ENCODE results near the gene ZNF346. TPM values are rescaled to one million over a fixed set of nuclear protein-coding genes. Genes with fewer than 3 reads are reported as not detected.
"Not testable (repeated sequence)": the region's sequence is repeated elsewhere in the genome, so short reads cannot be mapped to it uniquely, and the experiment has no call there.

ZNF346 gene
- total RNA-seq, 1 experiment from 2014 or later = 18.4 TPM

DNA sequence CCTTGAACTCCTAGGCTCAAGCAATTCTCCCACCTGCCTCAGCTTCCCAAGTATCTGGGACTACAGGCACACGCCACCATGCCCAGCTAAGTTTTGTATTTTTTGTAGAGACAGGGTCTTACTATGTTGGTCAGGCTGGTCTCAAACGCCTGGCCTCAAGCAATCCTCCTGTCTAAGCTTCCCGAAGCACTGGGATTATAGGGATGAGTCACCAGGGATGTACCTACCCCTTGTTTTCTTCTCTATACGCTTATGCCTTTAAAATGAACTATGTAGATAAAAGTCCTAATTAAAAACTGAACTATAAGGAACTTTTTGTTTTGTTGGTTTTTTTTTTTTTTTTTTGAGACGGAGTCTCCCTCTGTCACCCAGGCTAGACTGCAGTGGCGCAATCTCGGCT, 41.7 kb upstream of the ZNF346 start:
- Mint-ChIP-seq H3K9me3 (peaks cover 8% of the 10 kb centered on the region), H3K4me3 (no peak overlapping the region), H3K4me1 (no peaks in the 10 kb centered on the region), H3K36me3 (peaks cover 60% of the 10 kb centered on the region), H3K27me3 (ENCODE audit: low read depth) (no peaks in the 10 kb centered on the region), H3K27ac (no peak overlapping the region)
- TF ChIP-seq, protein P1, sequence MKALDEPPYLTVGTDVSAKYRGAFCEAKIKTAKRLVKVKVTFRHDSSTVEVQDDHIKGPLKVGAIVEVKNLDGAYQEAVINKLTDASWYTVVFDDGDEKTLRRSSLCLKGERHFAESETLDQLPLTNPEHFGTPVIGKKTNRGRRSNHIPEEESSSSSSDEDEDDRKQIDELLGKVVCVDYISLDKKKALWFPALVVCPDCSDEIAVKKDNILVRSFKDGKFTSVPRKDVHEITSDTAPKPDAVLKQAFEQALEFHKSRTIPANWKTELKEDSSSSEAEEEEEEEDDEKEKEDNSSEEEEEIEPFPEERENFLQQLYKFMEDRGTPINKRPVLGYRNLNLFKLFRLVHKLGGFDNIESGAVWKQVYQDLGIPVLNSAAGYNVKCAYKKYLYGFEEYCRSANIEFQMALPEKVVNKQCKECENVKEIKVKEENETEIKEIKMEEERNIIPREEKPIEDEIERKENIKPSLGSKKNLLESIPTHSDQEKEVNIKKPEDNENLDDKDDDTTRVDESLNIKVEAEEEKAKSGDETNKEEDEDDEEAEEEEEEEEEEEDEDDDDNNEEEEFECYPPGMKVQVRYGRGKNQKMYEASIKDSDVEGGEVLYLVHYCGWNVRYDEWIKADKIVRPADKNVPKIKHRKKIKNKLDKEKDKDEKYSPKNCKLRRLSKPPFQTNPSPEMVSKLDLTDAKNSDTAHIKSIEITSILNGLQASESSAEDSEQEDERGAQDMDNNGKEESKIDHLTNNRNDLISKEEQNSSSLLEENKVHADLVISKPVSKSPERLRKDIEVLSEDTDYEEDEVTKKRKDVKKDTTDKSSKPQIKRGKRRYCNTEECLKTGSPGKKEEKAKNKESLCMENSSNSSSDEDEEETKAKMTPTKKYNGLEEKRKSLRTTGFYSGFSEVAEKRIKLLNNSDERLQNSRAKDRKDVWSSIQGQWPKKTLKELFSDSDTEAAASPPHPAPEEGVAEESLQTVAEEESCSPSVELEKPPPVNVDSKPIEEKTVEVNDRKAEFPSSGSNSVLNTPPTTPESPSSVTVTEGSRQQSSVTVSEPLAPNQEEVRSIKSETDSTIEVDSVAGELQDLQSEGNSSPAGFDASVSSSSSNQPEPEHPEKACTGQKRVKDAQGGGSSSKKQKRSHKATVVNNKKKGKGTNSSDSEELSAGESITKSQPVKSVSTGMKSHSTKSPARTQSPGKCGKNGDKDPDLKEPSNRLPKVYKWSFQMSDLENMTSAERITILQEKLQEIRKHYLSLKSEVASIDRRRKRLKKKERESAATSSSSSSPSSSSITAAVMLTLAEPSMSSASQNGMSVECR (CRISPR knock-in tag; IDR thresholded peaks at IDR 0.05; ENCODE audit: borderline replicate concordance) = no peak
- TF ChIP-seq, protein P2, sequence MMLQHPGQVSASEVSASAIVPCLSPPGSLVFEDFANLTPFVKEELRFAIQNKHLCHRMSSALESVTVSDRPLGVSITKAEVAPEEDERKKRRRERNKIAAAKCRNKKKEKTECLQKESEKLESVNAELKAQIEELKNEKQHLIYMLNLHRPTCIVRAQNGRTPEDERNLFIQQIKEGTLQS (CRISPR knock-in tag; conservative IDR thresholded peaks at IDR 0.05) = no peak
- no peak for TF ChIP-seq NR3C1 (CRISPR knock-in tag; conservative IDR thresholded peaks at IDR 0.05; ENCODE audit: low read depth)
- TF ChIP-seq GABPB1 (CRISPR knock-in tag; IDR thresholded peaks at IDR 0.05) = no peak
- DNase-seq (ENCODE audit: low spot score) = no peak
- ATAC-seq = no peak
- ChIA-PET CTCF (interaction anchor here (1.3 kb wide), 1 partner anchor 25 kb away, joined by 4 read pairs; no protein-coding TSS in a partner anchor), POLR2A (no interaction called here)

DNA sequence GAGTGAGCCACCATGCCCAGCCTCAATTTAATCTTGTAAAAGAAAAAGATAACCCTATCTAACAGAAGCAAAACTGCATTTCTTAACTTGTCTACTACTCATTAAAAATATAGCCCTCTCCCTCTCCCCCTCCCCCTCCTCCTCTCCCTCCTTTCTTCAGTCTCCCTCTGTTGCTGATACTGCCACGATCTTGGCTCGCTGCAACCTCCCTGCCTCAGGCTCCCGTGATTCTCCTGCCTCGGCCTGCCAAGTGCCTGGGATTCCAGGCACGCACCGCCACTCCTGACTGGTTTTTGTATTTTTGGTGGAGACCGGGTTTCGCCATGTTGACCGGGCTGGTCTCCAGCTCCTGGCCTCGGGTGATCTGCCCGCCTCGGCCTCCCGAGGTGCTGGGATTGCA, 39.4 kb upstream of the ZNF346 start:
- ATAC-seq; DNase-seq (ENCODE audit: low spot score); H3K4me1 Mint-ChIP-seq; CTCF ChIA-PET; H3K4me3 Mint-ChIP-seq; POLR2A ChIA-PET; H3K27me3 Mint-ChIP-seq (ENCODE audit: low read depth); H3K27ac Mint-ChIP-seq: not testable (repeated sequence)
- peaks cover 72% of the 10 kb centered on the region for H3K36me3 Mint-ChIP-seq
- peaks cover 10% of the 10 kb centered on the region for H3K9me3 Mint-ChIP-seq

DNA sequence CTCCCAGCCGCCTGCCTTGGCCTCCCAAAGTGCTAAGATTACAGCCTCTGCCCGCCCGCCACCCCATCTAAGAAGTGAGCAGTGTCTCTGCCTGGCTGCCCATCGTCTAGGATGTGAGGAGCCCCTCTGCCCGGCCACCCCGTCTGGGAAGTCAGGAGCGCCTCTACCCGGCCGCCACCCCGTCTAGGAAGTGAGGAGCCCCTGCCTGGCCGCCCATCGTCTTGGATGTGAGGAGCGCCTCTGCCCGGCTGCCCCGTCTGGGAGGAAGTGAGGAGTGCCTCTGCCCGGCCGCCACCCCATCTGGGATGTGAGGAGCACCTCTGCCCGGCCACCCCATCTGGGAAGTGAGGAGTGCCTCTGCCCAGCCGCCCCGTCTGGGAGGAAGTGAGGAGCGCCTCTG, 38.9 kb upstream of the ZNF346 start:
- ATAC-seq, H3K27ac Mint-ChIP-seq: not testable (repeated sequence)
- peaks cover 75% of the 10 kb centered on the region for H3K36me3 Mint-ChIP-seq

DNA sequence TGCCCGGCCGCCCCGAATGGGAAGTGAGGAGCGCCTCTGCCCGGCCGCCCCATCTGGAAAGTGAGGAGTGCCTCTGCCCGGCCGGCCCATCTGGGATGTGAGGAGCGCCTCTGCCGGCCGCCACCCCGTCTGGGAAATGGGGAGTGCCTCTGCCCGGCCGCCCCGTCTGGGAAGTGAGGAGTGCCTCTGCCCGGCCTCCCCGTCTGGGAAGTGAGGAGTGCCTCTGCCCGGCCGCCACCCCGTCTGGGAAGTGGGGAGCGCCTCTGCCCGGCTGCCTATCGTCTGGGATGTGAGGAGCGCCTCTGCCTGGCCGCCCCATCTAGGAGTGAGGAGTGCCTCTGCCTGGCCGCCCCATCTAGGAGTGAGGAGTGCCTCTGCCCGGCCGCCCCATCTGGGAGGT, 38.3 kb upstream of the ZNF346 start:
- H3K4me3 Mint-ChIP-seq; H3K27ac Mint-ChIP-seq; H3K27me3 Mint-ChIP-seq (ENCODE audit: low read depth); CTCF ChIA-PET; ATAC-seq; POLR2A ChIA-PET; H3K4me1 Mint-ChIP-seq; DNase-seq (ENCODE audit: low spot score): not testable (repeated sequence)
- Mint-ChIP-seq H3K36me3 (peaks cover 70% of the 10 kb centered on the region), H3K9me3 (peaks cover 10% of the 10 kb centered on the region)

More for the DNA sequence above, 38.9 kb upstream of the ZNF346 start:
- POLR2A ChIA-PET; H3K27me3 Mint-ChIP-seq (ENCODE audit: low read depth); CTCF ChIA-PET; DNase-seq (ENCODE audit: low spot score); H3K4me1 Mint-ChIP-seq; H3K4me3 Mint-ChIP-seq: not testable (repeated sequence)
- peaks cover 10% of the 10 kb centered on the region for H3K9me3 Mint-ChIP-seq

DNA sequence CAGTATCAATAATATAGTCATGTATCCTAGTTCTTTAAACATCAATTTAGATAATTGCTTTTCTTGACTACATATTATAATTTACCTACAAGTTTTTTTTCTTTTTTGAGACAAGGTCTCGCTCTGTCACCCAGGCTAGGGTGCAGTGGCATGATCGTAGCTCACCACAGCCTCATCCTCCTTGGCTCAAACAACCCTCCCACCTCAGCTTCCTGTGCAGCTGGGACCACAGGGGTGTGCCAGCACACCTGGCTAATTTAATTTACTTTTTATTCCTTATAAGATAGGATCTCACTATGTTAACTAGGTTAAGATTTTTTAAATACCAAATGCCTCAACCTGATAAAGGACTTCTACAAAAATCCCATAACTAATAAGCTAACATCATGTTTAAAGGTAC, 37.0 kb upstream of the ZNF346 start:
- H3K9me3 Mint-ChIP-seq = peaks cover 10% of the 10 kb centered on the region
- H3K4me1 Mint-ChIP-seq = no peaks in the 10 kb centered on the region
- H3K27ac Mint-ChIP-seq = no peak overlapping the region
- CTCF ChIA-PET = no interaction called here
- POLR2A ChIA-PET = no interaction called here
- no peak overlapping the region for H3K4me3 Mint-ChIP-seq
- no peak for DNase-seq (ENCODE audit: low spot score)
- ATAC-seq = no peak
- no peak for TF ChIP-seq TEAD1 (CRISPR knock-in tag; IDR thresholded peaks at IDR 0.05)
- TF ChIP-seq ZNF671 (CRISPR knock-in tag; IDR thresholded peaks at IDR 0.05) = no peak
- TF ChIP-seq, protein P3, sequence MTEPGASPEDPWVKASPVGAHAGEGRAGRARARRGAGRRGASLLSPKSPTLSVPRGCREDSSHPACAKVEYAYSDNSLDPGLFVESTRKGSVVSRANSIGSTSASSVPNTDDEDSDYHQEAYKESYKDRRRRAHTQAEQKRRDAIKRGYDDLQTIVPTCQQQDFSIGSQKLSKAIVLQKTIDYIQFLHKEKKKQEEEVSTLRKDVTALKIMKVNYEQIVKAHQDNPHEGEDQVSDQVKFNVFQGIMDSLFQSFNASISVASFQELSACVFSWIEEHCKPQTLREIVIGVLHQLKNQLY (CRISPR knock-in tag; IDR thresholded peaks at IDR 0.05) = no peak
- no peak for TF ChIP-seq CREB1 (CRISPR knock-in tag; IDR thresholded peaks at IDR 0.05)
- TF ChIP-seq ZNF263 (CRISPR knock-in tag; IDR thresholded peaks at IDR 0.05; ENCODE audit: low read depth) = no peak
- TF ChIP-seq GTF2I (CRISPR knock-in tag; conservative IDR thresholded peaks at IDR 0.05) = no peak
- H3K27me3 Mint-ChIP-seq (ENCODE audit: low read depth) = no peaks in the 10 kb centered on the region
- H3K36me3 Mint-ChIP-seq = peaks cover 58% of the 10 kb centered on the region

All from WTC11 (cell line).